GM12878 (cell line): Measurements from ENCODE around the gene THRA. TPM values are rescaled to one million over a fixed set of nuclear protein-coding genes. Genes with fewer than 3 reads are reported as not detected.

Experiments
- ATAC-seq: fragments of 200-7000 bp; cut with Tn5 transposase; 3 replicates; pipeline ENCODE4 v1.9.1; 2020; ENCODE audit warnings: mild to moderate bottlenecking, moderate library complexity
- BruUV-seq: library from RNA; stranded (reverse); fragments of 400-500 nt; replicated peaks from 2 replicates; lab custom pipeline; 2021; lab: Mats Ljungman, UMichigan
- CTCF ChIA-PET: fragments of 300-600 bp; sonication (Branson Sonifier 250); formaldehyde crosslinking; extraction: SDS; loops from one replicate; lab custom pipeline; 2021; ENCODE audit warnings: inconsistent platforms; lab: Yijun Ruan, JAX
- POLR2A ChIA-PET: fragments of 350-600 bp; formaldehyde crosslinking; extraction: SDS; loops from one replicate; lab custom pipeline; 2021; ENCODE audit warnings: inconsistent platforms; lab: Charles Lee
- RAD21 ChIA-PET: fragments of 300-600 bp; sonication (Branson Sonifier 250); formaldehyde crosslinking; loops from one replicate; lab custom pipeline; 2023; ENCODE audit warnings: antibody characterized with exemption; ENCODE audit not compliant: unreplicated experiment; lab: Charles Lee
- SMC1A ChIA-PET: fragments of 300-600 bp; sonication (Branson Sonifier 250); formaldehyde crosslinking; loops from one replicate; lab custom pipeline; 2023; ENCODE audit not compliant: unreplicated experiment, uncharacterized antibody; lab: Charles Lee
- DNase-seq: peaks from one replicate; pipeline ENCODE4 v3.0.0-alpha.2; 2011; ENCODE audit warnings: low read depth, low spot score
- FAIRE-seq: peaks from 3 replicates; lab custom pipeline; 2011; peaks lifted over from hg19 to GRCh38; lab: Jason Lieb, UNC
- H2AFZ ChIP-seq: 2 replicates; pipeline ENCODE4 v1.6.0; 2011; ENCODE audit warnings: low read depth, low read length, control low read depth; ENCODE audit not compliant: control insufficient read depth
- H3K27ac ChIP-seq: 2 replicates; pipeline ENCODE4 v1.5.1; 2011; ENCODE audit warnings: control low read depth; ENCODE audit not compliant: control insufficient read depth, insufficient read depth
- H3K27me3 ChIP-seq, 2 experiments: replicated peaks in 1 of 2; 2 replicates each; pipeline versions ENCODE4 v1.6.0 to v1.6.1; 2011; ENCODE audit warnings: low read length in 1 of 2; ENCODE audit not compliant: control insufficient read depth in 2 of 2, insufficient read depth in 2 of 2
- H3K36me3 ChIP-seq, 2 experiments: 2 replicates each; pipeline ENCODE4 v1.5.1; 2011; ENCODE audit warnings: low read length in 1 of 2; ENCODE audit not compliant: control insufficient read depth in 2 of 2, insufficient read depth in 2 of 2
- H3K4me1 ChIP-seq: 2 replicates; pipeline ENCODE4 v1.6.1; 2011; ENCODE audit warnings: mild to moderate bottlenecking, low read length, moderate library complexity, mixed read lengths; ENCODE audit not compliant: control insufficient read depth, insufficient read depth
- H3K4me2 ChIP-seq: 2 replicates; pipeline ENCODE4 v1.6.0; 2011; ENCODE audit warnings: control low read depth; ENCODE audit not compliant: control insufficient read depth, insufficient read depth
- H3K4me3 ChIP-seq: fragments of 200-600 bp; sonication (generic); 2 replicates; pipeline ENCODE4 v1.5.1; 2016
- H3K79me2 ChIP-seq: 2 replicates; pipeline ENCODE4 v1.6.0; 2011; ENCODE audit warnings: low read length; ENCODE audit not compliant: control insufficient read depth, insufficient read depth
- H3K9ac ChIP-seq: 2 replicates; pipeline ENCODE4 v1.8.0; 2011; ENCODE audit warnings: low read length, control low read depth, mixed read lengths; ENCODE audit not compliant: control insufficient read depth, insufficient read depth
- H3K9me3 ChIP-seq: replicated peaks from 3 replicates; pipeline ENCODE4 v1.5.1; 2011; ENCODE audit warnings: mild to moderate bottlenecking, low read length; ENCODE audit not compliant: control insufficient read depth, insufficient read depth
- H4K20me1 ChIP-seq: 2 replicates; pipeline ENCODE4 v1.6.0; 2011; ENCODE audit not compliant: control insufficient read depth, insufficient read depth
- CBX3 ChIP-seq: fragments of 200-600 bp; sonication (generic); IDR thresholded peaks from 2 replicates; pipeline ENCODE4 v1.6.1; 2016; ENCODE audit warnings: low read depth, borderline replicate concordance
- CEBPZ ChIP-seq: fragments of 150-350 bp; IDR thresholded peaks from 2 replicates; pipeline ENCODE4 v1.6.1; 2016; ENCODE audit warnings: low read depth, low read length
- EZH2 ChIP-seq: IDR thresholded peaks from 2 replicates; pipeline ENCODE4 v1.6.1; 2012; ENCODE audit warnings: low read depth, mild to moderate bottlenecking, control low read depth, inconsistent platforms, low read length, borderline replicate concordance; ENCODE audit not compliant: control insufficient read depth
- KLF5 ChIP-seq: fragments of 450-650 bp; IDR thresholded peaks from 2 replicates; pipeline ENCODE4 v1.6.1; 2014; ENCODE audit warnings: mild to moderate bottlenecking; ENCODE audit not compliant: partially characterized antibody
- MXI1 ChIP-seq: fragments of 150-350 bp; IDR thresholded peaks from 2 replicates; pipeline ENCODE4 v1.6.1; 2011; ENCODE audit warnings: low read depth, mild to moderate bottlenecking, inconsistent platforms, low read length, improper control_type of control experiment
- WGBS: methylation state at CpG from one replicate; pipeline ENCODE4 v1.1.6; 2016; ENCODE audit warnings: low lambda C conversion rate; ENCODE audit not compliant: insufficient replicate concordance, insufficient coverage; ENCODE audit errors: missing lambda C conversion rate; 5-methylcytosine and 5-hydroxymethylcytosine counted together
- in situ Hi-C: fragments of 300-500 bp; cut with MboI; formaldehyde crosslinking; loops from 9 replicates; pipeline ENCODE4 v1.14.3; 2018; ENCODE audit warnings: mixed read lengths
- intact Hi-C: fragments of 100-400 bp; cut with micrococcal nuclease; formaldehyde crosslinking; loops from one replicate; pipeline ENCODE4 v1.14.2; 2022; ENCODE audit not compliant: unreplicated experiment
- polyA plus RNA-seq, 11 experiments: library from polyadenylated mRNA; depleted of rRNA in 4 of 11; unstranded in 6 of 11; stranded (reverse) in 5 of 11; fragments of >200 nt; fragmentation: Nextera tagmentation in 4 of 11; fragmentation: Illumina TruSeq in 1 of 11; extraction: Ambion mirVana in 4 of 11; extraction: Trizol in 1 of 11; gene quantifications; 1 replicate in 1 of 11; 2 replicates in 10 of 11; pipeline versions ENCODE4 v1.2.1 to v1.2.3, GENCODE V29; 2011 to 2016; ENCODE audit warnings: inconsistent platforms in 2 of 11, missing spikeins in 2 of 11, low read depth in 1 of 11
- total RNA-seq, 4 experiments: library from RNA; depleted of rRNA in 3 of 4; stranded (reverse); fragments of >200 nt in 3 of 4; fragmentation: Illumina TruSeq in 1 of 4; extraction: Trizol in 1 of 4; gene quantifications; 2 replicates each; pipeline versions ENCODE4 v1.2.1 to v1.2.3, GENCODE V29; 2013 to 2021

Gene THRA
- total and polyA plus RNA-seq, 10 of the 15 experiments (the other 5 are each of a cell fraction or from before 2014, with no cell fraction given): 0.03 to 2.0 (median 0.64) TPM

GRCh38 chr17:40110026-40110845, 47.5 kb downstream of the THRA start:
- Histone ChIP-seq H4K20me1 (no peaks in the 10 kb centered on the region), H3K4me2 (no peak overlapping the region), H3K36me3 (no peaks in the 10 kb centered on the region), H3K27me3 (no peaks in the 10 kb centered on the region), H3K9me3 (no peaks in the 10 kb centered on the region), H3K4me1 (peaks cover 52% of the 10 kb centered on the region), H3K79me2 (no peaks in the 10 kb centered on the region), H3K4me3 (no peak overlapping the region), H3K27ac (no peak overlapping the region), H3K9ac (no peak overlapping the region), H2AFZ (no peak overlapping the region)
- POLR2A ChIA-PET: interaction anchor here (0.6 to 5.8 kb wide), 3 partner anchors 10 to 150 kb away, joined by 4 to 50 read pairs (median 6); partner anchors contain the start of gene NR1D1
- DNase-seq (no peak), FAIRE-seq (no peak), ATAC-seq (no peak)
- RAD21 ChIA-PET: interaction anchor here (0.6 to 7.0 kb wide), 13 partner anchors 12 to 95 kb away, joined by 3 to 246 read pairs (median 11); partner anchors contain the start of genes CSF3, MED24 and NR1D1
- intact Hi-C loops: loop anchor here (5.0 kb wide), 2 partner anchors 42 to 182 kb away; no protein-coding TSS in a partner anchor
- SMC1A ChIA-PET: interaction anchor here (1.0 to 8.0 kb wide), 18 partner anchors 11 to 181 kb away, joined by 3 to 177 read pairs (median 16); partner anchors contain the start of genes CASC3, CDC6, CSF3 and MED24
- no peak for TF ChIP-seq MXI1
- no peak for TF ChIP-seq EZH2
- no peak for TF ChIP-seq CBX3
- no peak for TF ChIP-seq KLF5
- TF ChIP-seq CEBPZ: no peak
- in situ Hi-C loops: loop anchor here (5.0 kb wide), 2 partner anchors 57 to 177 kb away; partner anchors contain the start of gene CDC6
- BruUV-seq: no TSS peak
- WGBS: 82% methylated on average over 3 of the region's 3 CpGs
- CTCF ChIA-PET: interaction anchor here (0.9 to 7.9 kb wide), 24 partner anchors 11 to 237 kb away, joined by 3 to 367 read pairs (median 30); partner anchors contain the start of genes CASC3, CDC6, CSF3 and MED24
